ENCODE results near the gene PGA3.
"Not testable (repeated sequence)": the region's sequence is repeated elsewhere in the genome, so short reads cannot be mapped to it uniquely, and the experiment has no call there.

PGA3 gene

DNA sequence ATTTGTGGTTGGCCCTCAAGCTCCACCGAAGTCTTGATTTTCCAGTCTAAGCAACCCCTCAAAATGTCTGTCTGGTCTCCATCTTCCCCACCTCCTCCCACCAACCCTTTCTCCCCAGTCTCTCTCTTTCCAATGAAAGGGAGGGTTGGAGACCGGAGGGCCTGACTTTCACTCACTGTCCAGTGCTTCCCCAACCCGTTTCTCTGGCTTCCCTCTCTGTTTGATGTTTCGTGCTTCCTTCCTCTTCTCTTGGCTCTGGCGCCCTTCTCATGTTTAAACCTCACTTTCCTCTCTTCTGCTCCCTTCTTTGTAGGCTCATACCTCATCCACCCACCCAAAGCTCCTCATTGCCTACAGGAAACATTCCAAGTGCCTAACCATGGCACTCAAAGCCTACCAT, 31.0 kb upstream of the PGA3 start:
- no peak for DNase-seq

DNA sequence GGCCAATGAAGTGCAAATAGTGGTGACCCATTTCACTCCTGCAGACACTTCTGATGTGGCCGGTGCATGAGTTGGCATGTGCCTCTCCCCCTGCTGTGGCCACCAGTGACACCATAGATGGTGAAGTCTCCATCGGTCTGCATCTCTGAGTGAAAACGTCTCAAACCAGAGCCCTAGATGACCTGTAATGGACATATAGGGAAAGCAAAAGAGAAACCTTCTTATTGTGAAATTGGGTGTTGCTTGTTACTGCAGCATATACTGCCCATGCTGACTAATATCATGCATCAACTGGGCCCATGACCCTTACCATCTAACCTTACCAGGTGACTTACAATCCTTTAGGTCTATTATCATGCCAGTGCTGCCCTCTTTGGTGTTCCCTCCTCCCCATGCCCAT, 30.4 kb upstream of the PGA3 start:
- no peak for DNase-seq

DNA sequence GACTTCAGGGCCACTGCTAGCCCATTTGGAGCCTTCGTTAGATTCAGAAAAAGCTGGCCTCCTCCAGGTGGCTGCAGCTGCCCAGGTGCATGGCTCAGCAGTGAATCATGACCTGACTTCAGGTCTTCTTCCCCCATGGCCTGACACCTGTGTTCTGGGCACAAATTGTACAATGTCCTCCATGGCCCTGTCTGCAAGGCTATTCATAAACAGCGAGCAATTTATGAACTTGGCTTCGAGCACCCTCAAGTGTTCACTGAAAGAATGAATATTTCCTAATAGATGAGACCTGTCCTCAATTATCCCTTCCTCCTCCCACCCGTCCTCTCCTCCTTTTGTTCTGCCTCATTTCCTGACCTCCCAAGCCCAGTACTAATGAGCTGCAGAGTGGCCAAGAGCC, 29.9 kb upstream of the PGA3 start:
- no peak for DNase-seq

DNA sequence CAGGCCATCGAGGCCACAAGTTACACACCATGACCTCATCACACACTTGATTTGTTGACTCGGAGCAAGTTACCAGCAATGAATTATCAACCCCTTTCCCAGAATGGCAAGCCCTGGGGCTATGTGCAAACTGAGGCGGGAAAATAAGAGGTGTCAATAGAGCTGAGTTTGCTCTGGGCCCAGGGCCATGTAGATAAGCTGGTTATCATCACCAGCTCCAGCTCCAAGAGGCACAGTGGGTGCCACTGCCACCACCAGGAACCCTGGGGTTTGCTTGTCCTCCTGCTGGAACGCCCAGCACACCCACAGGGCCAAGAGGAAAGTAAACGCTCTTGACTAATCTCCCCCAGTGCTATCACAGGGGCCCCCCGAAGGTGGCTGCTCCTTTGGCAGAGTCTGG, 29.0 kb upstream of the PGA3 start:
- no peak for DNase-seq

DNA sequence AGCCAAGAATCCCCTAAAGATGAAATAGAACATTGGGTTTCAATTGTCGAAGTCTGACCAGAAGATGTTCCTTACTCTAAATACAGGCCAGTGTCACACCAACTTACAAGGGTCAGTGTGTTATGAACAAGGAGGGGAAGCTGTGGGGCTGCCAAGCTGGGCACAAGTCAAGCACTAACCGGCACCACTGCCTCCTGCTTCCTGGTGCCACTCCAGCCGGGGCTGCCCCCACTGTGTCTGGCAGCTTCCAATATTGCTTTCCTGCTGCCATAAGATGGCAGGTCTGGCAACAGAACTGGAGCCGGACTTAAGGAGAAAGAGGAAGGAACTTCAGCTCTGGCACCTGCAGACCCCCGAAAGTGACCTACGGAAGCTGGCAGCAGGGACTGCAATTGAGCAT, 28.4 kb upstream of the PGA3 start:
- no peak for DNase-seq

DNA sequence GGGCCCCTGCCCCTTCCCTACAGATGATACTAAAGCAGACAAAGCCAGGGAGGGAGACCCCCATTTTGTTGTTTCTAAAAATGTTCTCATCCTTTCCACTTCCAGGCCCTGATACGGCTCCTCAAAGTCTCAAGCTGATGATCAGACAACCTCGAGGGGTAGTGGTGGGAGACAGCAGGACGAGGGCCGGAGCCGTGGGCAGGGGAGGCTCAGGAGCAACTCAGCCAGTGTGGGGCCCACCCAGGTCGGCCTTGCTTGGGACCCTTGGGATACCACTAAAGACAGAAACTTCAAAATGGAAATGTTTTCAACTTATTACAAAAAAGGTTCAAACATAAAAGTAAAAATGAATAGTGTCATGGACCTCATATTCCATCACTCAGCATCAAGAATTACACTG, 26.9 kb upstream of the PGA3 start:
- DNase-seq: no peak

DNA sequence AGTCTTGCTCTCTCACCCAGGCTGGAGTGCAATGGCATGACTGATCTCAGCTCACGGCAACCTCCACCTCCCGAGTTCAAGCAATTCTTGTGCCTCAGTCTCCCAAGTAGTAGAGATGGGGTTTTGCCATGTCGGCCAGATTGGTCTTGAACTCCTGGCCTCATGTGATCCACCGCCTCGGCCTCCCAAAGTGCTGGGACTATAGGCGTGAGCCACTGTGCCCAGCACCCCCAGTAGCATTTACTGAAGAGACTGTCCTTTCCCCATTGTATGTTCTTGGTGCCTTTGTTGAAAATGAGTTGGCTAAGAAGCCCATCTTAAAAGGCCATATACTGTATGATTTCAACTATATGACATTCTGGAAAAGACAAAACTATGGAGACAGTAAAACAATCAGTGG, 23.1 kb upstream of the PGA3 start:
- DNase-seq: not testable (repeated sequence)

DNA sequence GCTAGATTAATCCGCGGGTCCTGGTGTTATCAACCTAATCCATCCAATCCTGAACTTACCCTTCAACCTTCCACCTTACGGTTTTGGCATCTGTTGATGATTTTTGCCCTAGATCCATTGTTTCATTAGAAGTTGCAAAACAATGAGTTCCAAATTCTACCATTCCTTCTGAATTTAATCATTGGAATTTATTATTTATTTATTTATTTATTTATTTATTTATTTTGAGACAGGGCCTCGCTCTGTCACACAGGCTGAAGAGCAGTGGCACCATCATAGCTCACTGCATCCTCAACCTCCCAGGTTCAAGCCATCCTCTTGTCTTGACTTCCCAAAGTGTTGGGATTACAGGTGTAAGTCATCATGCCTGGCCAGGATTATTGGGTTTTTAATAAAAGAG, 21.8 kb upstream of the PGA3 start:
- DNase-seq: no peak

DNA sequence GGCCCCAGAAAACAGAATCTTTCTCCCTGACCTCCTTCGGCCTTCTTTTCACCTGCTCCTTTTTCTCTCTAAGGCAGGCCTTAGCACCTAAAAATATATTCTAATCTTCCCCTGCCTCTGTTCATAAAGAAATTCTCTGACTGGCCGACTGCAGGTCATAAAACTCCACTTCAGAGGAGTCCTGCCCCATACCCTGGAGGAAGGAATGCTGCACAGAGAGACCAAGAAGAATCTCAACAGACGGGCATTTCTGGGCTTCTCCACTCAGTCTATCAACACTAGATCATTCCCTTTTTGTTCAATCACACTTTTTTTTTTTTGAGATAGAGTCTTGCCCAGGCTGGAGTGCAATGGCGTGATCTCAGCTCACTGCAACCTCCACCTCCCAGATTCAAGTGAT, 19.7 kb upstream of the PGA3 start:
- DNase-seq: no peak

DNA sequence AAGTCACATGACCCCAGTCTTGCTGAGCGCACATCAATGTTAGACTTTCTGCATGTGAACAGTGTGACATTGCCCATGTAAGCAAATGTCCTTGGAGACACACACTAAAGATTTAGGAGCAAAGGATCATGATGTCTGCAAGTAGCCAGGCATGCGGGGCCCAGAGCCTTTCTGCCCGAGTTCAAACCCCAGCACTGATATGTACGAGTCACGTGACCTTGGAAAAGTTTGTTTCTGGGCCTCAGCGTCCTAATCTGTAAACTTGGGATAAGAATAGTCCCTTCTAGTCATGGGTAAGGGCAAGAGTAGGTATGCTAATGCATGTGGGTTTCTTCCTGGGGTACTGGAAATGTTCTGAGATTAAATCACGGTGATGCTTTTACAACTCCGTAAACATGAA, 16.8 kb upstream of the PGA3 start:
- DNase-seq: no peak

DNA sequence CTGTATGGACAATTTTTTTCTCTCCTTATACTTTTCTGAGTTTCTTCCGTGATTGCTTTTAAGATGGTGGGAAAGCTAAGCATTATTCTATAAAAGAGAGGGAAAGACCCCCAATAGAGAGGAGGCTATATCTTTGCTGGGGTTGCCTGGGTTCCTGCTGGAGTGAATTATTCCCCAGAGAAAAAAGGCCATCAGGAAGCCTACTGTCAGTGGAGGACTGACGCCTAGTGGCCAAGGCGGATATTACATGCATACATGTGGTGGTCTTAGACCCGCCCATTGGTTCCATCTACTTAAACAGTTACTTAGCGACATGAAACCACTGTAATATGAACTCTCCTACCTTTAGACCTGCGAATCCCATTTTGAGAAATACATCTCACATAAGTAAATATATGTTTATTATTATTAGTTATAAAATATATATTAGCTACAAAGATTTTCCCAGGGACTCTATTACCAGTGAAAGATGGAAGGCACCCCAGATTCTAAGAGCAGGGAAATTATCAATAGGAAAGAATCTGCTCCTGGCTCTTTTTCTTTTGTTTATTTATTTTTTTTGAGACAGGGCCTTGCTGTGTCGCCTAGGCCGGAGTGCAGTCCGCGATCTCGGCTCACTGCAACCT, 15.7 kb upstream of the PGA3 start:
- DNase-seq: peak; percentile 76

DNA sequence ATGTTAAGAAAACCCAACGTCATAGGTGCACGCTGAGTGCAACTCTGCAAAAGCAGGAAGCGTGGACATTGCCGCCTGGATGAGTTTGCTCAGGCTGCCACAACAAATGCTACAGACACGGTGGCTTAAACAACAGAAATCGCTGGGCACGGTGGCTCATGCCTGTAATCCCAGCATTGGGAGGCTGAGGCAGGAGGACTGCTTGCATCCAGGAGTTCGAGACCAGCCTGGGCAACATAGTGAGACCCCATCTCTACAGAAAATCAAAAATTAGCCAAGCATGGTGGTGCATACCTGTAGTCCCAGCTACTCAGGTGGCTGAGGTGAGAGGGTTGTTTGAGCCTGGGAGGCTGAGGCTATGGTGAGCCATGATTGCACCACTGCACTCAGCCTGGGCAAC, 13.4 kb upstream of the PGA3 start:
- DNase-seq: no peak

DNA sequence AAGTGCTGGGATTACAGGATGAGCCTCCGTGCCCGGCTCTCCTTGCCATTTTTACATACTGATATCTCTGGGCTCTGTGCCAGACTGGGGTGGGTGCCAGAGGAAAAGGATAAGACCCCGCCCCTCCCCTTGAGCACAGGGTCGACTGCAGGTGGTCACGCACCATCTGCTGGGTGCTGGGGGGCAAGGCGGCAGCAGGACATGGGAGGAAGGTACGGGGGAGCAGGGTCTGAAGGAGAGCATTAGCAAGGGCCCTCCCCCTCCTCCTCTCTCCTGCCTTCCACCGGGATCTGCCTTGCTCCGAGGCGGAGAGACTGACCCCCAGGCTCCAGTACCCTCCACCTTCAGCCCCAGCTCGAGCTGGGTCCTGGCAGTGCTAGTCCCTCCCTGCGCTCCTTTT, 9.7 kb upstream of the PGA3 start:
- no peak for DNase-seq

DNA sequence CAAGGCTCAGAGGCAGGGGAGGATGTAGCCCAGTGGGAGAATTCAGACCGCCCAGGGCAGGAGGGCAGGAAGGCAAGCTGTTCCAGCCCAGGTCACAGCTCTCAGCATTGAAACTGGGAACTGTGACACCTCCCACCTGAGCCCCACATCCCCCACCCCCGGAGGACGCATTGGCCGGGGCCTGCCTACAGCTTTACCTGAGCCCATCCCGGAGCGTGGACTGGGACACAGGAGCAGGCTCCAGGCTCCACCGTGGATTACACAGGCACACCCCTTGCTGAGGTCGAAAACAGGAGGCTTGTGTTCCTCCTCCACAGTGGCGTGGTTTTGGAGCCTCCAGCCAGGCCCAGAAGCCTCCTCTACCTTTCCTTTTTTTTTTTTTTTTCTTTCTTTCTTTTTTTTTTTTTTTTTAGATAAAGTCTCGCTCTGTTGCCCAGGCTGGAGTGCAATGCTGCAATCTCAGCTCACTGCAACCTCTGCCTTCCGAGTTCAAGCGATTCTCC, 9.1 kb upstream of the PGA3 start:
- no peak for DNase-seq

DNA sequence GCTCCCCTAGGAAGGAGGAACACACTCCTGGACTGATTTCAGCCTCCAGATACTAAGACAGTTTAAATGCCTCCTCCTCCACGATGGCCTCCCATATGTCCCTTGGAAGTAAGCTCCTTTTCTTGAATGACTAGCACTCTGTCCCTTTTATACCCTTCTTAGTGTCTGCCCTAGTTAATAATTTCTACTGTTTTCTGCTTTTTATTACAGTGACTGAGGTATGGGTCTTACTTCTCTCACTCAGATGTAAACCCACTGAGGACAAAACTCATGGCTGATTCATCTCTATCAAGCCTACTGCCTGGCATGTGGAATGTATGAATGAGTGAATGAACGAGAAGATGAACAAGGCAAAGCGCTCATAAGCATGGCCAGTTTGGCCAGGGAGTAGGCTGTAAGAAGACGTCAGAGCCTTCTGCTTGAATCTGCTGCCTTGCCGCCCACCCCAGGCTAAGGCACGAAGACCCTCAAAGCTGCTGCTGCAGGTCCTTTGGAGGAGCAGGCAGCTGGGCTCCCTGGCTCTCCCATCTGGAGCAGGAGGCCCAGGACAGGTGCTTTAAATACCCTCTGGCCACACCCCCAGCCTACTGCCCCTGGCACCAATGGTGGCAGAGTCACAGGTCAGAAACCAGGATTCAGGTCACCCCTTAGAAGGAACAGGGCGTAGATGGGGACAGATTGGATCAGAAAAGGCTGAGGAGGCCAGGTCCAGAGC, 8.2 kb upstream of the PGA3 start:
- no peak for DNase-seq

DNA sequence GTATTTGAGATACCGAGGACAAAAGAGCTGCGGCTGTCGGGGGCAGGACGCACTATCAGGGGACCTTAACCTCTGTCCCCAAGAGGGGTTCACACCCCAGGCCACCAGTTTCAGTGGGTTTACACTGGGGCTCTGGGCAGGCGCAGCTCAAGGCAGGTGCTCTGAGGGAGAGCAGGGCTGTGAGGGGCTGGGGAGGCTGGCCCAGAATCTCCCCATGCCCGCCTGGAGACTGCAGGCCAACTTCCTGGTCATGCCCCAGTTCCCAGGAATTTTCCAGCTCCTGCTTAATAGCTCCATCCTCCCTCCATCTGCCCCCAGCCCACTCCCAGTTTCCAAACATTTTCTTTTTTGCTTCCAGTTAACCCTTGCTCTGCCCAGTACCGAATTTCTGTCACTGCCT, 7.6 kb upstream of the PGA3 start:
- DNase-seq: no peak

DNA sequence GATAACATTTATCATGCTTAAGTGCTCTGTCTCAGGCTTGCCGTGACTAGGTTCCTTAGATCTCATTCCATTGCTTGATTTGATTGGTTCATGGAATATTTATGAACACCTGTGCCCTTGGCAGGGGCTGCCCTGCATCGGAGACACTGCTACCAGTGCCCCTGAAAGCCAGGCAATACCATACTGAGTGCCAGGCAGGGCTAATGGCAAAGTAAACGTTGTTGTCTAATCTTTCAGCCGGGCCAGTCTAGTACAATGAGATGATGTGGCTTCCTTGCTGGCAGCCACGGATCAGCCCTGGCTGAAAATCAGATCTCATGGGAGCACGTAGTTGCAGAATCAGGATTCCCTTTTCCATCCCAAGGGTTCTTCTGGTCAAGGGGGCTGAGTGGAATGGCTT, 5.0 kb upstream of the PGA3 start:
- DNase-seq: no peak

DNA sequence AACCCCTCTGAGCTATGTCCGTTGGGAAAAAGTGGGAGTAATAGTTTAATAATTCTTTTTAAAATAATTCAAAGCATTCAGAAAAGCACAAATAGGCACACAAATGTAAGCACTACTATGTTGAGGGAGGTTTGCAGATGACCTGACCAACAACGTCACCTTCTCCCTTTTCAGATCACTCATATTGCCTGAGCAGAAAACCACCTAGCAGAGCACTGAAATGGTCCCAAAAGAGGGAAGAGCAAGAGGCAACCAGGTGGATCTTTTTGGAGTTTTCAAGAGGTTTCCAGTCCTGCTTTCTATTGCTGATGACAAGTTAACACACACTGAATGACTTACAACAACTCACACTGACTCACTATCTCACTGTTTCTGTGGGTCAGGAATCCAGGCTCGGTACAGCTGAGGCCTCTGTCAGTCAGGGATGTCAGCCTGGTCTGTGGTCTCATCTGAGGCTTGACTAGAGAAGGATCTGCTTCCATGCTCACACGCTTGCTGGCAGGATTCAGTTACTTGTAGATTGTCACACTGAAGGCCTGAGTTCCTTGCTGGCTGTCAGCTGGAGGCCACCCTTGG, 4.3 kb upstream of the PGA3 start:
- no peak for DNase-seq

DNA sequence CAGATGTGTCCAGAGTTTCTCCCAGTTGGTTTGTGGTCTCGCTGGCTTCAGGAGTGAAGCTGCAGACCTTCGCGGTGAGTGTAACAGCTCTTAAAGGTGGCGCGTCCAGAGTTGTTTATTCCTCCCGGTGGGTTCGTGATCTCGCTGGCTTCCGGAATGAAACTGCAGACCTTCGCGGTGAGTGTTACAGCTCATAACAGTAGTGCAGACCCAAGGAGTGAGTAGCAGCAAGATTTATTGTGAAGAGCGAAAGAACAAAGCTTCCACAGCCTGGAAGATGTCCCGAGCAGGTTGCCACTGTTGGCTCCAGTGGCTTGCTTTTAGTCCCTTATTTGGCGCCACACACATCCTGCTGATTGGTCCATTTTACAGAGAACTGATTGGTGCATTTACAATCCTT, 1.8 kb upstream of the PGA3 start:
- DNase-seq: no peak

DNA sequence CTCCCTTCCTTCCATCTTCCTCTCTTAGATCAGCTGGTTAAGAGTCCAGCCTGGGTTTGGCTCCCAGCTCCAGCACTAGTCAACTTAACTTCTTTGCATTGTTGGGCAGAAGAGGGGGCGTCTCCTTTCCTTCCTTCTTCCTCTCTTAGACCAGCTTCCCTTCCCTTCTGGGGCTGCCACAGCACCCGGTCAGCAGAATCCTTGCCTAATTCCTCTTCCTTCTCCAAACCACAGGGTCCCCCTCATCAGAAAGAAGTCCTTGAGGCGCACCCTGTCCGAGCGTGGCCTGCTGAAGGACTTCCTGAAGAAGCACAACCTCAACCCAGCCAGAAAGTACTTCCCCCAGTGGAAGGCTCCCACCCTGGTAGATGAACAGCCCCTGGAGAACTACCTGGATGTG, 558 bp downstream of the PGA3 start:
- not testable (repeated sequence) for DNase-seq

DNA sequence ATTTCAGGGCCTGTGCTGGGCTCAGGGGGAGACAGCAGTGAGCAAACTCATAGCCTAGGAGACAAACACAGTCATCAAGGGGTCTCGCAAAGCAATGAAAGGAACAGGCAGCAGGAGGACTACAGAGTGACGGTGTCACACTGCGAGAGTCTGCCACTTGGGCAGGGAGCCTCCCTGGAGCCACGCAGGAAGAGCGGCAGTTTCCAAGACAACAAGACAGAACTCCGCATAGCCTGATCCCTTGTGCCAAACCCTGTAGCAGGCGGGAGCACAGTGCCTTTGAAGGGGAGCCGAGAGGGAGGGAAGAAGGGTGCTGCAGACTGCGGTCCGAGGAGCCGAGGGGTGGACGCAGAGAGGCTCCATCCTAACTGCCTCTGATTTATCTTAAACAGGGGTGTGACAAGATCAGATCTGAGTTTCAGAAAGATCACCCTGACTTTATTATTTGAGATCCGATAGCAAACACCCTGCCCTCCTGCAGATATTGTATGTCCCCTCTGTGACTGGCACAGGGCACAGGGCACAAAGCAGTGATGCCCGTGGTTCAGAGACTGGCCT, 1.3 kb downstream of the PGA3 start:
- DNase-seq: not testable (repeated sequence)

DNA sequence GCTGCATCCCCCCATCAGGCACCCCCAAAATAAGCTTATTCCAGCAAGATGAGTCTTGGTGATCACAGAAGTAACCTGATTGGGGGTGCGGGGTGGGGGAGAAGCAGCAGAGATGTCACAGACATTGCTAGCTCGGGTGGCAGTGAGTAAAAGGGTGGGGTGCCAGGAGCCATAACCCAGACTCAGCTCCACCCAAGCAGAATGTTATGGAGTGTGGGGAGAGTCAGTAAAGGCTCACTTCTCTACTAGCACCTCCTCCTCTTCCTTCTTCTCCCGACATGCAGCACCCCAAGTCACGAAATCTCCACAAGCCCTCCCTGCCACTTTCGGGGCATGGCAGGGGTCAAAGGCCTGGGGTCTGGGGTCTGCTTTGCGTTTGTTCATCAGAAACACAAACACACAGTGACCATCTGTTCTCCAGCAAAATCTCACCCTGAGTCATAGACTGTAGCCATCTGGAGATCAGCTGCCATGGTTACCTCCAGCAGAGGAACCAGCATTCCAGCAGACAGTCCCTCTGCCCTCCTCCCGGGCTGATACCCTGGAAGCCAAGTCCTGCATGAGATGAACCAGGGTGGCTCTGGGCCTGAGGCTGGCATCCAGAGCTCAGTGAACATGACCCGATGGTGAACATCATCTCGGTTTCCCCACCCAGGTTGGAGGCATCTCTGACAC, 4.5 kb downstream of the PGA3 start:
- DNase-seq: not testable (repeated sequence)

DNA sequence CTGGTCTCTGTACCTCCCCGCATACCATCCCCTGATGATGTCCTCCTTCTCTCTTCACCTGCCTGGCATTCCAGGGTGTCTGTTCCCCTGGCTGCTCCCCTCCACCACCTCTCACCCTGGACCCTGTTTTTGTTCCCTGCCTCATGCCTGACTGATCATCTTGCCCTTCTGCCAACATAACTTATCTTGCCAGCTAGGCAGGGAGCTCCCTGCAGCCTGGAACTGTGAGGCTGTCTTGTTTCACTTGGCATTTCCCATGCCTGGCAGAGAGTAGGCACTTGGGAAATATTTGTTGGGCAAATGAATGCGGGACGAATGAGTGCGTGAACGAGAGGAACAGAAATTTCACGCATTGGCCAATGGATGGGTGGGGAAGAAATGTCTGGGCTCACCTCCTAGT, 7.3 kb downstream of the PGA3 start:
- DNase-seq: not testable (repeated sequence)

Measured in activated CD4-positive, CD25-positive, alpha-beta regulatory T cell treated with anti-CD3 and anti-CD28 coated beads, Interleukin-2, amount 50 U/mL, for 72 hours (primary cell).